Activated naive CD8-positive, alpha-beta T cell treated with anti-CD3 and anti-CD28 coated beads for 36 hours (primary cell): ENCODE results near the gene TSPAN12. TPM values are rescaled to one million over a fixed set of nuclear protein-coding genes. Genes with fewer than 3 reads are reported as not detected.

Experiments
- DNase-seq: peaks from one replicate; pipeline ENCODE4 v3.0.0; 2021
- H3K27ac Mint-ChIP-seq: one replicate; pipeline ENCODE4 v1.8.0; 2022; ENCODE audit warnings: mild to moderate bottlenecking, moderate library complexity, mixed read lengths
- H3K27me3 Mint-ChIP-seq: one replicate; pipeline ENCODE4 v1.8.0; 2022; ENCODE audit warnings: mild to moderate bottlenecking, mixed read lengths
- H3K36me3 Mint-ChIP-seq: one replicate; pipeline ENCODE4 v1.8.0; 2021; ENCODE audit warnings: mild to moderate bottlenecking, mixed read lengths
- H3K4me1 Mint-ChIP-seq: one replicate; pipeline ENCODE4 v1.8.0; 2021; ENCODE audit warnings: mixed read lengths
- H3K4me3 Mint-ChIP-seq: one replicate; pipeline ENCODE4 v1.8.0; 2022; ENCODE audit warnings: mild to moderate bottlenecking, moderate library complexity, mixed read lengths
- H3K9me3 Mint-ChIP-seq: one replicate; pipeline ENCODE4 v1.8.0; 2022; ENCODE audit warnings: mixed read lengths
- total RNA-seq, 2 experiments: library from RNA; stranded (reverse); gene quantifications; one replicate each; pipeline ENCODE4 v1.2.3, GENCODE V29; 2021

Gene TSPAN12
- total RNA-seq, 2 experiments from 2014 or later, result not detected

GRCh38 chr7:120774481-120774880 is 83.5 kb downstream of the TSPAN12 start:
- H3K27ac Mint-ChIP-seq, result no peak overlapping the region
- no peaks in the 10 kb centered on the region for H3K36me3 Mint-ChIP-seq

GRCh38 chr7:120770206-120770605 is 87.7 kb downstream of the TSPAN12 start:
- DNase-seq, result no peak
- Mint-ChIP-seq H3K27ac (no peak overlapping the region), H3K27me3 (peaks cover 3% of the 10 kb centered on the region), H3K4me1 (no peaks in the 10 kb centered on the region), H3K9me3 (no peaks in the 10 kb centered on the region), H3K36me3 (no peaks in the 10 kb centered on the region), H3K4me3 (no peak overlapping the region)

More at GRCh38 chr7:120774481-120774880, 83.5 kb downstream of the TSPAN12 start:
- Mint-ChIP-seq H3K4me3 (no peak overlapping the region), H3K4me1 (no peaks in the 10 kb centered on the region), H3K27me3 (peaks cover 6% of the 10 kb centered on the region), H3K9me3 (no peaks in the 10 kb centered on the region)
- no peak for DNase-seq

- H3K4me1 Mint-ChIP-seq, result no peaks in the 10 kb centered on the region
- H3K27me3 Mint-ChIP-seq, result peaks cover 4% of the 10 kb centered on the region
- H3K9me3 Mint-ChIP-seq, result no peaks in the 10 kb centered on the region
Measured at GRCh38 chr7:120760851-120761250, 97.1 kb downstream of the TSPAN12 start.

DNA sequence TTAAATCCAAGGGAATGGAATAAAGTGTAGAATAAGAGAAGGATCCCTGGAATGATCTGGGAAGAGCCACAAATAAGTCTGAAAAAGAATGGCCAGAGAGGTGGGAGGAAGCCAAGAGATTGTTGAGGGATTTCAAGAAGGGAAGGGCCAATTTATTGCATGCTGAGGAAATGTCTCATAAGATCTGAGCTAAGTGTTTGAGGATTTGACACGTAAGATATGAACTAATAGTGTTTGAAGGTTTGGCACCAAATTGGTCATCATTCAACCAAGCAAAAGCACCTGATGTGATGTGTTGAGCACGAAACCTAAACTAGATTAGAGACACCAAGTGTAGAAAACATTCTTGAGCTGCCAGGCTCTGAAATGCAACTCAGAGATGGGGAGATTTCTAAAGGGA is 97.9 kb downstream of the TSPAN12 start:
- Mint-ChIP-seq H3K9me3 (no peaks in the 10 kb centered on the region), H3K4me3 (no peak overlapping the region), H3K27me3 (peaks cover 6% of the 10 kb centered on the region), H3K27ac (no peak overlapping the region), H3K36me3 (no peaks in the 10 kb centered on the region), H3K4me1 (no peaks in the 10 kb centered on the region)
- DNase-seq, result no peak

More at GRCh38 chr7:120760851-120761250, 97.1 kb downstream of the TSPAN12 start:
- no peak overlapping the region for H3K4me3 Mint-ChIP-seq
- no peak for DNase-seq
- H3K27ac Mint-ChIP-seq, result no peak overlapping the region
- H3K36me3 Mint-ChIP-seq, result no peaks in the 10 kb centered on the region

DNA sequence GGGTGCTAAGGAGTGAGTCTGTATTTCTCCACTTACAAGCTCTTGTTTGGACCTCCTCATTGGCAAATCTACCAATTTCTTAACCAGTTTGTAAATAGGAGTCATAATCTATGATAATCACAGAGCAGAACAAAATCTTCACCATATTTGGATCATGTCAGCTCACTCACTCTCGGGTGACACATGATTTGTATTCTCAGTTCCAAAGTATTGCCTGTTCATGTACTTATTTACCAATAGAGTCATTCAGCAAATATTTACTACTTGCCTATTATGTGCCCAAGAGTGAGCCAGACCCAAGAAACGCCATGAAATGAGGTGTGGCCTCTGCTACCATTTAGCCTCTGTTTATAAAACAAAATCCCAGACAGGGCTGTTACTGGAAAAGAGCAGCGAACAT is 114.8 kb downstream of the TSPAN12 start:
- Mint-ChIP-seq H3K27me3 (peaks cover 5% of the 10 kb centered on the region), H3K27ac (no peak overlapping the region), H3K4me1 (no peaks in the 10 kb centered on the region), H3K36me3 (no peaks in the 10 kb centered on the region), H3K9me3 (no peaks in the 10 kb centered on the region), H3K4me3 (no peak overlapping the region)
- DNase-seq, result no peak

- H3K9me3 Mint-ChIP-seq, result no peaks in the 10 kb centered on the region
- H3K4me1 Mint-ChIP-seq, result no peaks in the 10 kb centered on the region
- H3K27me3 Mint-ChIP-seq, result peaks cover 5% of the 10 kb centered on the region
- no peak overlapping the region for H3K4me3 Mint-ChIP-seq
- no peak overlapping the region for H3K27ac Mint-ChIP-seq
- no peak for DNase-seq
- H3K36me3 Mint-ChIP-seq, result no peaks in the 10 kb centered on the region
Measured at GRCh38 chr7:120742372-120742771, 115.6 kb downstream of the TSPAN12 start.

DNA sequence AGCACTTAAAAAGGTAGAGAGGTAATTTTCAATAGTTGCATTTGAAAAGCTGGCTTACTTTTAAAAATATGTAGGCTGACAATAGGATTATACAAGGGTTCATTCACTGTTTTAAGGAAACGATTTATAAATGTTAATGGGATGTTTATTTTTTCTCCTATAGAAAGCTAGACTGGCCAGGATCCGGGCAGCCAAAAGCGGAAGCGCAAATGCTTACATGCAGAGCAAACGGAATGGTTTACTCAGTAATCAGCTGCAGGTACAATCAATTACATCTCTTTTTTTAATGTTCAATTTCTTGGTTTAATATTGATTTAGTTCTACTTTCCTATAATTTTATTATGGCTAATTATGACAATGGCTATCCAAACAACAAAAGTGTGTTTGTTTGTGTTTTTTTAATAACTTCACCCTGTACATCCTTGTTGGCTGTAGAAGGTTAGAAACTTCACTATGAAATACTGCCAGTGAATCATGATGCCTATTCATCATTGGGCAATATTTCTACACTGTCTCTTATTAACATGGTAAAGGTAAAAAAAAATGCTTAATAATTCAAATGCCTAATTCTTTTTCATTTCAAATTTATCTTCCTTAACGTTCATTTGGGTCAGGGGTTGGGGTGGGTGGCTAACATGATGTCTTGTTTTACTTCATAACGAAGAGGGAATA is 116.4 kb downstream of the TSPAN12 start:
- no peaks in the 10 kb centered on the region for H3K36me3 Mint-ChIP-seq
- no peaks in the 10 kb centered on the region for H3K4me1 Mint-ChIP-seq
- H3K4me3 Mint-ChIP-seq, result no peak overlapping the region
- H3K27me3 Mint-ChIP-seq, result peaks cover 5% of the 10 kb centered on the region
- no peaks in the 10 kb centered on the region for H3K9me3 Mint-ChIP-seq
- no peak for DNase-seq
- H3K27ac Mint-ChIP-seq, result no peak overlapping the region

GRCh38 chr7:120740348-120740747 is 117.6 kb downstream of the TSPAN12 start:
- no peaks in the 10 kb centered on the region for H3K9me3 Mint-ChIP-seq

GRCh38 chr7:120738816-120739215 is 119.1 kb downstream of the TSPAN12 start:
- H3K4me3 Mint-ChIP-seq, result no peak overlapping the region
- no peaks in the 10 kb centered on the region for H3K4me1 Mint-ChIP-seq
- H3K27ac Mint-ChIP-seq, result no peak overlapping the region
- H3K9me3 Mint-ChIP-seq, result no peaks in the 10 kb centered on the region
- peaks cover 5% of the 10 kb centered on the region for H3K27me3 Mint-ChIP-seq
- H3K36me3 Mint-ChIP-seq, result no peaks in the 10 kb centered on the region
- no peak for DNase-seq

More at GRCh38 chr7:120740348-120740747, 117.6 kb downstream of the TSPAN12 start:
- Mint-ChIP-seq H3K4me3 (no peak overlapping the region), H3K27me3 (peaks cover 5% of the 10 kb centered on the region), H3K27ac (no peak overlapping the region), H3K4me1 (no peaks in the 10 kb centered on the region), H3K36me3 (no peaks in the 10 kb centered on the region)
- no peak for DNase-seq

Other genes starting within 250 kb of the TSPAN12 start
- gene ING3, start 92.6 kb upstream of the TSPAN12 start, total RNA-seq, result 10 to 100 TPM; 27.5 to 28.6 TPM
- gene CPED1, start 130.6 kb upstream of the TSPAN12 start, total RNA-seq, result not detected